ENCODE results near the gene ADAMTS4.

ADAMTS4 gene

GRCh38 chr1:161195171-161195570 lies 3.7 kb downstream of the ADAMTS4 start:
- no peak for TF ChIP-seq CTCF (IDR thresholded peaks at IDR 0.05; ENCODE audit: low read depth, low read length, missing control alignments)
- H3K4me3 ChIP-seq (replicated peaks; ENCODE audit: low read depth, low read length): no peak overlapping the region
- no peak for DNase-seq (ENCODE audit: extremely low read depth, low read depth)

- DNase-seq (ENCODE audit: extremely low read depth, low read depth): no peak
- no peak overlapping the region for H3K4me3 ChIP-seq (replicated peaks; ENCODE audit: low read depth, low read length)
- TF ChIP-seq CTCF (IDR thresholded peaks at IDR 0.05; ENCODE audit: low read depth, low read length, missing control alignments): no peak
These were observed 5.2 kb downstream of the ADAMTS4 start for GRCh38 chr1:161193561-161194235.

GRCh38 chr1:161192476-161193465 lies 6.1 kb downstream of the ADAMTS4 start:
- no peak overlapping the region for H3K4me3 ChIP-seq (replicated peaks; ENCODE audit: low read depth, low read length)
- peak; percentile 95 for TF ChIP-seq CTCF (IDR thresholded peaks at IDR 0.05; ENCODE audit: low read depth, low read length, missing control alignments)
- no peak for DNase-seq (ENCODE audit: extremely low read depth, low read depth)

GRCh38 chr1:161191971-161192370 lies 6.9 kb downstream of the ADAMTS4 start:
- no peak for DNase-seq (ENCODE audit: extremely low read depth, low read depth)
- no peak overlapping the region for H3K4me3 ChIP-seq (replicated peaks; ENCODE audit: low read depth, low read length)
- TF ChIP-seq CTCF (IDR thresholded peaks at IDR 0.05; ENCODE audit: low read depth, low read length, missing control alignments): no peak

- DNase-seq (ENCODE audit: extremely low read depth, low read depth): no peak
- no peak overlapping the region for H3K4me3 ChIP-seq (replicated peaks; ENCODE audit: low read depth, low read length)
- TF ChIP-seq CTCF (IDR thresholded peaks at IDR 0.05; ENCODE audit: low read depth, low read length, missing control alignments): no peak
These were observed 7.8 kb downstream of the ADAMTS4 start for GRCh38 chr1:161190962-161191521.

- no peak overlapping the region for H3K4me3 ChIP-seq (replicated peaks; ENCODE audit: low read depth, low read length)
- no peak for DNase-seq (ENCODE audit: extremely low read depth, low read depth)
- TF ChIP-seq CTCF (IDR thresholded peaks at IDR 0.05; ENCODE audit: low read depth, low read length, missing control alignments): no peak
These were observed 9.8 kb downstream of the ADAMTS4 start for GRCh38 chr1:161189036-161189435.

Data from HFF-Myc (cell line).